Endodermal cell (in vitro differentiated cells): ENCODE results near the gene LHPP. TPM values are rescaled to one million over a fixed set of nuclear protein-coding genes. Genes with fewer than 3 reads are reported as not detected.

Experiments used
- DNase-seq: peaks from one replicate; pipeline ENCODE4 v3.0.0-alpha.2; 2017
- H3K27ac ChIP-seq: 2 replicates; pipeline ENCODE4 v1.5.1; 2013; ENCODE audit warnings: mild to moderate bottlenecking, low read depth, low read length, moderate library complexity
- H3K27me3 ChIP-seq: 2 replicates; pipeline ENCODE4 v1.6.1; 2013; ENCODE audit warnings: mild to moderate bottlenecking, low read length, moderate library complexity; ENCODE audit not compliant: insufficient read depth, control insufficient read depth, poor library complexity, severe bottlenecking
- H3K36me3 ChIP-seq: 2 replicates; pipeline ENCODE4 v1.7.0; 2013; ENCODE audit warnings: mild to moderate bottlenecking, low read length, moderate library complexity; ENCODE audit not compliant: control insufficient read depth, insufficient read depth
- H3K4me1 ChIP-seq: one replicate; pipeline ENCODE4 v1.7.0; 2013; ENCODE audit warnings: low read length; ENCODE audit not compliant: control insufficient read depth, insufficient read depth
- H3K4me3 ChIP-seq: 2 replicates; pipeline ENCODE4 v1.5.1; 2013; ENCODE audit warnings: mild to moderate bottlenecking, low read length, moderate library complexity
- H3K9ac ChIP-seq: 2 replicates; pipeline ENCODE4 v1.6.1; 2013; ENCODE audit warnings: mild to moderate bottlenecking, low read length, moderate library complexity; ENCODE audit not compliant: poor library complexity, severe bottlenecking; ENCODE audit errors: extremely low read depth
- H3K9me3 ChIP-seq: 2 replicates; pipeline ENCODE4 v1.6.1; 2013; ENCODE audit warnings: mild to moderate bottlenecking, low read length, moderate library complexity; ENCODE audit not compliant: control insufficient read depth
- H3K27ac Mint-ChIP-seq: 2 replicates; pipeline ENCODE4 v1.8.0; 2020; ENCODE audit warnings: mixed read lengths
- H3K27me3 Mint-ChIP-seq: 2 replicates; pipeline ENCODE4 v1.8.0; 2021; ENCODE audit warnings: mild to moderate bottlenecking, mixed read lengths; ENCODE audit not compliant: insufficient read depth
- H3K36me3 Mint-ChIP-seq: 2 replicates; pipeline ENCODE4 v1.8.0; 2020; ENCODE audit warnings: low read depth, mixed read lengths
- H3K4me1 Mint-ChIP-seq: 2 replicates; pipeline ENCODE4 v1.8.0; 2020; ENCODE audit warnings: mixed read lengths
- H3K4me3 Mint-ChIP-seq: 2 replicates; pipeline ENCODE4 v1.8.0; 2020; ENCODE audit warnings: mild to moderate bottlenecking, moderate library complexity, mixed read lengths
- H3K9me3 Mint-ChIP-seq: 2 replicates; pipeline ENCODE4 v1.8.0; 2020; ENCODE audit warnings: mild to moderate bottlenecking, mixed read lengths
- WGBS, 2 experiments: methylation state at CpG; one replicate each; pipeline versions ENCODE4 v1.1.5 to v1.1.7; 2013; ENCODE audit warnings: missing lambda C conversion rate in 2 of 2, mixed read lengths in 1 of 2; ENCODE audit not compliant: insufficient coverage in 1 of 2, insufficient read length in 1 of 2; 5-methylcytosine and 5-hydroxymethylcytosine counted together
- total RNA-seq, 2 donors: library from RNA; stranded (reverse); fragmentation: NEBNext Ultra II Directional in 1 of 2; extraction: Animal tissue kit (Norgen Biotek cat#: 25700) in 1 of 2; gene quantifications; 2 replicates in 1 of 2; 3 replicates in 1 of 2; pipeline ENCODE4 v1.2.1, GENCODE V29; 2021
- TF ChIP-seq, protein P1 (sequence below): fragments of 200-600 bp; sonication (generic); conservative IDR thresholded peaks from 2 replicates; pipeline ENCODE4 v1.5.0; 2021; ENCODE audit warnings: antibody characterized with exemption, mild to moderate bottlenecking

LHPP gene
- total RNA-seq, 2 donors from 2014 or later: 23.3 to 24.8 TPM

DNA sequence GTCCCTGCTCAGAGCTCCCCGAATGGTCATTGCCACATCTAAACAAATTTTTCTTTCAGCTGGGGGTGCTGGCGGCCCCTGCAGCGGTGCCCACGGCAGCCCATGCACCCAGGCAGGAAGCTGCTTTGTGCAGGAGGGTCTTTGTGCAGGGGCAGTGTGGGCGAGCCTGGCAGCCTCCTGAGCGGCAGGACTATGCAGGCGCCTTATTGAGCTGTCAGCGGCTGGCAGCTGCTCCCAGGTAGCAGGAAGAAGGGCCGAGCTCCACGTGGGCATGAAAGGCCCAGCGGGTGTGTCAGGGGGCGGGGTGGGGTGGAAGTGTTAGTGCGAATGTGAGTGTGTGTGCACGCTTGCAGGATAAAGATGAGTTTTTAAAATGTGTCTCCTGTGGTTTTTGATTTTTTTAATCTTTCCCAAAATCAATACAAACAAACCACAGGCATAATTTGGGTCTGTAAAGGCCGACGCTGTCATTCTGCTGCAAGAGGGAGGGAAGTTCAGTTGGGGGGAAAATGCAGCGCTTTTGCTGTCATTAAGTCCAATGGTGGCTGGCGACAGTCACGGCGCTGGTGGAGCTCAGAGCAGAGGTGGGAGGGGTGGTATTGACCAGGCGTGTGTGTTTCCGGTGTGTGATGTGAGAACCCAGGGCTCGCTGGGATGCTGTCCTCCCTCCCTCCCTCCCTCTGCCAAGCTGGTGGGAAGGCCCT lies 83.9 kb downstream of the LHPP start:
- no peak for DNase-seq
- no peaks in the 10 kb centered on the region for H3K36me3 Mint-ChIP-seq

DNA sequence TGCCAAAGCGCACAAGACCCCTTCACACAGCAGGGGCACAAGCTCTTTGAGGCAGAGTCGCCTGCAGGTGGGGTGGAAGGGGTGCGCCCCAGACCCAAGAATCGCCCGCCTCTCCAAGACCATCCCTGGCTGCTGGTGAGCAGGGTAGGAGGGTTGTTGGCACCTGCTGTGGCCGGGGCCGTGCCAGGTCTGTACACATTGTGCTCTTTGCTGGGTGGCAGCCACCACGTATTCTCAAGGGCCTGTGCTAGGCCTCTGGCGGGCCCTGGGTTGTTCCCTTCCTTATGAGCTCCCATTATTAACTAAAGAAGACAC lies 84.4 kb downstream of the LHPP start:
- H3K4me3 ChIP-seq: no peak overlapping the region
- TF ChIP-seq, protein P1, sequence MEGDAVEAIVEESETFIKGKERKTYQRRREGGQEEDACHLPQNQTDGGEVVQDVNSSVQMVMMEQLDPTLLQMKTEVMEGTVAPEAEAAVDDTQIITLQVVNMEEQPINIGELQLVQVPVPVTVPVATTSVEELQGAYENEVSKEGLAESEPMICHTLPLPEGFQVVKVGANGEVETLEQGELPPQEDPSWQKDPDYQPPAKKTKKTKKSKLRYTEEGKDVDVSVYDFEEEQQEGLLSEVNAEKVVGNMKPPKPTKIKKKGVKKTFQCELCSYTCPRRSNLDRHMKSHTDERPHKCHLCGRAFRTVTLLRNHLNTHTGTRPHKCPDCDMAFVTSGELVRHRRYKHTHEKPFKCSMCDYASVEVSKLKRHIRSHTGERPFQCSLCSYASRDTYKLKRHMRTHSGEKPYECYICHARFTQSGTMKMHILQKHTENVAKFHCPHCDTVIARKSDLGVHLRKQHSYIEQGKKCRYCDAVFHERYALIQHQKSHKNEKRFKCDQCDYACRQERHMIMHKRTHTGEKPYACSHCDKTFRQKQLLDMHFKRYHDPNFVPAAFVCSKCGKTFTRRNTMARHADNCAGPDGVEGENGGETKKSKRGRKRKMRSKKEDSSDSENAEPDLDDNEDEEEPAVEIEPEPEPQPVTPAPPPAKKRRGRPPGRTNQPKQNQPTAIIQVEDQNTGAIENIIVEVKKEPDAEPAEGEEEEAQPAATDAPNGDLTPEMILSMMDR: no peak
- no peaks in the 10 kb centered on the region for H3K36me3 Mint-ChIP-seq
- no peaks in the 10 kb centered on the region for H3K27me3 Mint-ChIP-seq
- H3K9me3 ChIP-seq: no peaks in the 10 kb centered on the region
- 93 to 94% methylated on average over 6 to 9 of the region's 9 CpGs for WGBS, 2 experiments
- H3K4me1 Mint-ChIP-seq: no peaks in the 10 kb centered on the region
- DNase-seq: no peak
- H3K27ac Mint-ChIP-seq: no peak overlapping the region
- no peak overlapping the region for H3K9ac ChIP-seq
- no peak overlapping the region for H3K4me3 Mint-ChIP-seq
- H3K9me3 Mint-ChIP-seq: no peaks in the 10 kb centered on the region
- H3K4me1 ChIP-seq: no peaks in the 10 kb centered on the region
- H3K27ac ChIP-seq: no peak overlapping the region
- H3K27me3 ChIP-seq: no peaks in the 10 kb centered on the region
- no peaks in the 10 kb centered on the region for H3K36me3 ChIP-seq

More for the DNA sequence above, 83.9 kb downstream of the LHPP start:
- H3K27me3 ChIP-seq: no peaks in the 10 kb centered on the region
- Mint-ChIP-seq H3K9me3 (no peaks in the 10 kb centered on the region), H3K27ac (no peak overlapping the region), H3K4me1 (no peaks in the 10 kb centered on the region), H3K4me3 (no peak overlapping the region), H3K27me3 (no peaks in the 10 kb centered on the region)
- TF ChIP-seq, protein P1: no peak
- no peaks in the 10 kb centered on the region for H3K36me3 ChIP-seq
- no peak overlapping the region for H3K9ac ChIP-seq
- no peaks in the 10 kb centered on the region for H3K9me3 ChIP-seq
- no peak overlapping the region for H3K4me3 ChIP-seq
- 83 to 87% methylated on average over 7 to 21 of the region's 23 CpGs for WGBS, 2 experiments
- no peak overlapping the region for H3K27ac ChIP-seq
- no peaks in the 10 kb centered on the region for H3K4me1 ChIP-seq

DNA sequence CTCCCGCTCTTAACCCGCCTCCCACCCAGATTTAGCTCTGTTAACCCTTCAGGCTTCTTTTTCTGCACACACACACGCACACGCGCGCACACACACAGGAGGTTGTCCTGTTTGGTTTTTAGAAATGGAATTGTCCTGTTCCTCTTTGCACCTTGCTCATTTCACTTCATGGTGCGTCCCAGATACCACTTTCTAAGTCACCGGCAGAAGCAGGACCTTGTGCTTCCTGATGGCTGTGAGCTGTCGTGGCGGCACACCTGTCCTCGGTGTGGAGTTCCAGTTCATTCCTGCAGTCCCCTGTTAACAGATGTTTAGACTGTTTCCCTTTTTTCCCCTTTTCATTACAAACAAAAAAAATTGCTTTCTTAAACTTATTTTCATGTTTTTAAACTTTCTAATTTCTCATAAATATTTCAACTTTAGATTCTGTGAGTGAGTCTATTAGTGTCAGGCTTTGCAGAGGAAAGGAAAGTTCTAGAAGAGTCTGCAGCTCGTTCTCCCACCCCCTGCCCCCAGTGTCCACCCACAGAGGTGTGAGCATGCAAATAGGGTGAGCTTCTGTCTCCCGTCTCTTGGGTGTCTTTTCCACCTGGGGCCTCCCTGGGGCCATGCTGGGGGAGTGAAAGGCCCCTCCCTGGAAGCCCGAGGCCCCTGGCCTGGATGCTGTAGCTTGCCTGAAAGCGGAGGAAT lies 85.5 kb downstream of the LHPP start:
- TF ChIP-seq, protein P1: no peak
- H3K27ac Mint-ChIP-seq: no peak overlapping the region
- 80 to 82% methylated on average over 12 to 15 of the region's 15 CpGs for WGBS, 2 experiments

More for the DNA sequence above, 85.5 kb downstream of the LHPP start:
- no peaks in the 10 kb centered on the region for H3K9me3 ChIP-seq
- H3K36me3 ChIP-seq: no peaks in the 10 kb centered on the region
- H3K4me3 ChIP-seq: no peak overlapping the region
- Mint-ChIP-seq H3K27me3 (no peaks in the 10 kb centered on the region), H3K36me3 (no peaks in the 10 kb centered on the region), H3K9me3 (no peaks in the 10 kb centered on the region), H3K4me3 (no peak overlapping the region), H3K4me1 (no peaks in the 10 kb centered on the region)
- no peaks in the 10 kb centered on the region for H3K4me1 ChIP-seq
- H3K27ac ChIP-seq: no peak overlapping the region
- no peak overlapping the region for H3K9ac ChIP-seq
- no peaks in the 10 kb centered on the region for H3K27me3 ChIP-seq
- no peak for DNase-seq
